Stimulated activated CD4-positive, alpha-beta T cell treated with anti-CD3 and anti-CD28 coated beads, Interleukin-2, amount 100 ng/mL, for 4 hours (primary cell): ENCODE measurements around the gene CCDC141.

Experiments used
- DNase-seq: peaks from one replicate; pipeline ENCODE4 v3.0.0-alpha.2; 2020; ENCODE audit warnings: low read depth

The CCDC141 gene

DNA sequence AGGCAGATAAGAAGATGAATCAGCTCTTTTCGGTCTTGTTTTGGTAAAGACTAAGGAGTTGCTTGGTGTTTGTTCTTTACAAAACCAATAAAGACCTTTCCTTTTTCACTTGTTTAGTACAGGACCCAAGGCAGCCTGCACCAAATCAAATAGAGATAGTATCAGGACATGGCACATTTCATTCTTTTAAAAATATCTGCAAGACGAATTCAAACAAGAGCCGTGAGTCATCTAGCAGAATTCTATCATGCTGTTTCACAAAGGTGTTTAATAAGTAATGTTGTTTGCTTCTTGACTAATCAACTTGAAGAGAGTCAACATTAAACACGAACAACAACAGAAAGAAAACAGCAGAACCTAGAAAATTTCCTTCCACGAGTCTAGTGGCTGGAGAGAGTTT, 139.9 kb downstream of the CCDC141 start:
- no peak for DNase-seq

DNA sequence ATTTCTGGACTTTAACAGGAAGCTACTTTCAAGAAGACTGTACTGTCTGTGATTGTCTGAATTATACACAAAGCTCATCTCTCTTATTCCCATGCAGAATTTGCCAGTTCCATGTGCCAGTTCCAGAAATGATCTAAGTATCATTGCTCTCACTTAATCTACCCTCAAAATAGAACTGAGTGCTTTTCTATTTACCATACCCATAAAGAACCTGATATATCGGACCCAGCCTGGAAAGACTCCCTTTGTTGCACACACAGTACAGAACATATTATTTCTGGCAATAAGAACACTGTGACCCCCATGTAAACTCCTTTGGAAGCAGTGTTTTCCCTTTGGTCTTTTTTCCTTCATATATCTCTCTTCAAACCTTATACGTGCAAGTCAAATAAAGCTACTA, 140.4 kb downstream of the CCDC141 start:
- no peak for DNase-seq

DNA sequence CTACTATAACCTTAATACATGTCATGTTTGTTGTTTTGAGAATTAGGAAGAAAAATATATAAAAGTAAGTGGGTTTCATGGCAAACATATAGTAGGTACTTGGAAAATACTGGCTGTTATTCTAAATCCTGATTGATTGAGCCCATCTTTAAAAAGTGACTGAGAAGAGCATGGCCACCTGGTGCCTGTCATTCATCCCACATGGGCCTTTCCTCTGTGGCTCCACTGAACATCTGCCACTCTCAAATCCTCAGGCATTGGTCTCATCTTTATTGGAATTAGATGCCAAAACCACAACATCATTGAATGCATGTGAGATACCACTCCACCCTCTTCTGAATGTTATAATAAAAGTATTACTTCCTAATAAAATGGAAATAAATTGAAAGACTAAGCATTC, 141.1 kb downstream of the CCDC141 start:
- DNase-seq: no peak

DNA sequence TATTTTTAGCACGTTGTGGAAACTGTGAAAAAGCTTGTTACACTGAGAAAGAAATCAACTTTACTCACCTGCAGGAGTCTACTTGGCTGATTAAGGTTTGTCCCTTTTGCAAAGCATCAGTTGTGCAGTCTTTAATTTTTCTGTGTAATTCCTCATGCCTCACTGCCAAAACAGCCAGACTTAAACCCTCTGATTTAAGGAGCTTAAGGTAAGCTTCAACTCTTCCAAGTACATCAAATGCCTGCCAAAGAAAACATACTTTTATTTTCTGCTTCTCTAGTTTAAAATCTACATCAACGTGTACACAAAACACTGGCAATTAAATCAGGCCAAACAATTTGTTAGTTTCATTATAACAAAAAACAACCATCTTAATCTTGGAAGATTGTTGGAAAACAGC, 144.7 kb downstream of the CCDC141 start:
- DNase-seq: no peak

DNA sequence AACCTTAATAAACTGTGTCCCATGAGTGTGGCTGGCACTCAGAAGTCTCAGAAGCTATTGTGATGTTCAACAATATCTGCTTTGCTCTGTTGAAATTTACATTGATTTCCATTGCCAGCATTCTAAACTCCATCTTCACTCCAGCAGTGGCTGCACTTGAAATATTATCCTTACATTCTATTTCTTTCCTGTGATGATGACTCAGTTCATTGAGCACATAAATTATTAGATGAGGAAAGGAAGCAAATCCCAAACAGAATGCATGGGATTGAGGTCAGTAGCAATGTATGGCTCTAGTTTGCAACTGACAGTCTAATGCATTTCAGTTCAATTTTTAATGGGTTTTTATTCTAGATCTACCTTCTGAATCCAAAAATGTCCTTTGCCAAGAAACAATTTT, 150.3 kb downstream of the CCDC141 start:
- DNase-seq: no peak

DNA sequence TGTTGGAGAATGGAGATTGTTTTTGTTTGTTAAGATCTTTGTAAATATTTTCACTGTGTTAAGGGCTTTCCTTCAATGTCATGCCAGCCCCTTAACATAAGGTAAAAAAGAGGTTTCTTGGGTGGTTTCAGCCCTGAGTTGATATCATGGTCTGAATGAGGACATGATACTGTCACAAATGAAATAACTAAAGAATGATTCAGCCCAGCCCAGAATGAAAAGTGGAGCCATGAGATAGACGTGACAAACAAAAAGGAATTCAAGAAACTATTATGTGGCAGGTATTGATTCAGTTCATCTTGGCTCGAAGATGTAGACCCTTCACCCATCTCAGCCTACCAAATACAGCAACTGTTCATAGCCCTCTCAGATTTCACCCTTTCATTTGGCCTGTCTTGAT, 154.1 kb downstream of the CCDC141 start:
- no peak for DNase-seq

DNA sequence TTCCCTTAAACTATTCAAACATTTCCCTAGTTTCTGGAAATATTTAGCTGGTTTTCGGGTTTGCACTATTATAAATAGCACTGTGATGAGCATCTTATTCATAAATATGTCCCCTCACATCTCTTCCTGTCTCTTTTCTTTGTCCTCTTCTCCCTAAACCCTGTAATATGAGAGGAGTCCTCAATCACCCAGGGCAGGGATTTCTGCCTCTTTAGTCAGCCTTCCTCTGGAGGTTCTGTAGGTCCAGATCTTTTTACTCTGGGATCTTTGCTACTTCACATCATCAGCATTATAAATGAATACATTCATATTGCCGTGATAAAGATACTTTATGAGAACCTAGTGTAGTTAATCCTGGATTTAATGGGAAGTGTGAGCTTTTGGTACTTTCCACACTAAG, 154.8 kb downstream of the CCDC141 start:
- DNase-seq: no peak

DNA sequence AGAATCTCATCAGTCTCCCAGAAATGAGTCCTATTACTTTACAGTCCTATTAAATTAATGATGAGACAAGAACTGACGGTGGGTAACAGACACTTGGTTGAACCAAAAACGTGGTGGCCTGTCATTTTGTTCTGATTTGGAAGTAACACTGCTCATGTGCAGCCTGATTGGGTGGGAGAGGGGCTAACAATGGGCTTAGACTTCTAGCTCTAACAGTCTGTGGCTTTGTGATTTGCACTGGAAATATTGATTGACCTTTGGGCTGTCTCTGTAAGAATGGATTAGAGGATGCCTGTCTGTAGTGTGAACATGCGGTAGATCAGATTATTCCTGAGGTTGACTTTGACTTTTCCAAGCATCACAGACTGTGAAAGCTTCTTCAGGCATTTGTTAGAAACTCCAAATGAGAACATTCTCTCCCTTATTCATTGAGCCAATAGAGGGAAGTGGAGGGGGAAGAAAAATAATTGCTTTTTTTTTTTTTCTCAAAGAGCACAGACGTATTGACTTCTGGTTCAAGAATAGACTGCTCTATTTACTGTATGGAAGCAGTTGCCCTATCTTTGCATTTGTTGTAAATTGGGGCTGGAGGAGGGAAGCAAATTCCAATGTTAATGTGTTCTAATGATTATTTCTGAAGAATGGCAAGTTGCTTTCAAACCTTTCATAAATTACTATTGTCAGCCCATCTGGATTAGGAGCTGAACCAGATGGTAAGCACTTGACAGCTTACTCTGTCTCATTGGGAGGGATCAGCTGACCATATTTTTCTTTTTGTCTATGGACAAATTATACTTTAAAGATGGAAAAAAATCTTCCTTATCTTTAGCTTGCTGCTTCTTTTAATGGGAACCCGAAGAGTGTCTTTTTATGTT, 156.9 kb downstream of the CCDC141 start:
- DNase-seq: no peak

DNA sequence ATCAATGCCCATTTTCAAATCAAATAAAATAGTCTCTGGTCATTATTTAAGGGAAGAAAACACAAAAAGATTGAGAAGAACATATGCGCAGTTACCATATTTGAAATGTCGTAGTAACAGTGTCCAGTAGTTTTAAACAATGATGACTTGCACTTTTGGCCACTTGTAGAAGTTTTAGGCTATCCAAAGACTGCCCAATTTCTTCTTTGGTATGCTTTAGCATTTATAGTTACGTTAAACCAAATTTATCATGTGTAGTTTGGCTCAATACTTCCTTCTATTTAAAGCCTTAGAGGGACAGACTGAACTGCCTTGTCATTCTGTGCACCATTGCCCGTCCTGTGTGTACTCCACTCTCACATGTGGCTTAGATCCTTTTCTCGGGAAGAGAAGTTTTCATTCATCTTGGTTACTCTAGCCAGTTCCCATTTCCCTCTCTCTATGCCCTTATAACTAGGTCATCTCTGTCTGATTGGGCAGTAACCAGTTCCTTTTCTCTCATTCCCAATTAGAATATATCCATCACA, 157.9 kb downstream of the CCDC141 start:
- DNase-seq: no peak

DNA sequence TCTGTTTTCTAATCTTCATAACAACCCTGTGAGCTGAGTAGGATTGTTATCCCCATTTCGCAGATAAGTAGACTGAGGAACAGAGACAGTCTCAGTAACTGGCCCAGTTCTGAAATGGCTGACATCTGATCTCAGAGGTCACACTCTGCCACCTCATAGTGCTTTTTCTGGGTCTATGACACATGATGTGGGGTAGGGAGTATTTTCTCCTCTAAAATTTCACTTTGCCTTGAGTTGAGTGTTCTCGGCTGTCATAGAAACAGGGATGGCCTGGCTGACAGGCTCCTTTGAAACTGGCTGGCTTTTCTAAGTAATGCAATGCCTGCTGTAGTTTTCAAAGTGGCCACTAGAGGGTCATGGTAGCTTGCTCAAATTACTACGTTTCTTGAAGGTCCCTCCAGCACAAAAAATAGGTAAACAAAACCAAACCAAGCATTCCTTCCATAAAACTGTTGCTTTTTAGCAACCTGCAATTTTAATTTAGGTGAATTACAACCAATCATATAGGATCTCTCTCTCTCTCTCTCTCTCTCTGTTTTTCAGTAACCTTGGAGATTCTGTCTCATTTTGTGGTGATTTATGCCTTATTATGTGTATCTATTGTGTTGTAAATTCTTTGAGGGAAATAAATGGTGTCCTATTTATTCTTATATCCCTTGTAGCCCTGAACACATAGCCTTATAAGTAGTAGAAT, 158.5 kb downstream of the CCDC141 start:
- DNase-seq: peak; percentile 36

DNA sequence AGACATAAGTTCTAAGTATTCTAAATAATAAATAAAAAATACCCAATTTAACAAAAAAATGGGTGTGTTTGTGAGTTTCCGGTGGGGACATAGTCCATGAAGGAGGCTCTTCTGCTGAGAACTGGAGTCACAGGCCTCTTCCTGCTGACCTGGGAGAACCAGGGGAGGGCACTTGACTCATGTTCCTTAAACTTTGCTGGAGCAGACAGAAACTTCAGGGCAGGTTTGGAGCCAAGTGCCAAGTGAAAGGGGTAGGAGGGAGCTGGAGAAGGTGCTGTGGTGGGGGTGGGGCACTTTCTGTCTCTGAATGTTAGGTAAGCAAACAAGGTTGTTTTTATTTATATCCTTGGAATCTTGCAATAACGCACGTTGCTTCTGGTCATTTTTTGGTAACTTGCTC, 163.9 kb downstream of the CCDC141 start:
- no peak for DNase-seq

DNA sequence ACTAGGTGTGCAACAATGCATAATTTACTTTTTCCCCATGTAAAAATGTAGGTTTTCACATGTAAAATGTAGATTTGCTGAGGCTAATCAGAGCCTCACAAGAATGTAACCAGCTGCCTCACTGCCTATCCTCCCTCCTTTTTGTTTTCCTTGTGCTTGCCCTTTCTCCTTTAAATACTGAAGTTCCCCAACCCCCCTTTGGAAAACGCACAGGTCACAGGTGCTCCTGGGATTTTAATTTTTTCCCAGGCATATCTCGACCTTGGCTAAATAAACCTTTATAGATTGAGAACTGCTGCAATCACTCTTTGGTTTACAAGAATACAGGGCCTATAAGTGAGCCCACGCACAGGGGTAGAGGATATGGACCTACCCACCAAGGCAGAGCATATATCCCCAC, 165.5 kb downstream of the CCDC141 start:
- DNase-seq: no peak

DNA sequence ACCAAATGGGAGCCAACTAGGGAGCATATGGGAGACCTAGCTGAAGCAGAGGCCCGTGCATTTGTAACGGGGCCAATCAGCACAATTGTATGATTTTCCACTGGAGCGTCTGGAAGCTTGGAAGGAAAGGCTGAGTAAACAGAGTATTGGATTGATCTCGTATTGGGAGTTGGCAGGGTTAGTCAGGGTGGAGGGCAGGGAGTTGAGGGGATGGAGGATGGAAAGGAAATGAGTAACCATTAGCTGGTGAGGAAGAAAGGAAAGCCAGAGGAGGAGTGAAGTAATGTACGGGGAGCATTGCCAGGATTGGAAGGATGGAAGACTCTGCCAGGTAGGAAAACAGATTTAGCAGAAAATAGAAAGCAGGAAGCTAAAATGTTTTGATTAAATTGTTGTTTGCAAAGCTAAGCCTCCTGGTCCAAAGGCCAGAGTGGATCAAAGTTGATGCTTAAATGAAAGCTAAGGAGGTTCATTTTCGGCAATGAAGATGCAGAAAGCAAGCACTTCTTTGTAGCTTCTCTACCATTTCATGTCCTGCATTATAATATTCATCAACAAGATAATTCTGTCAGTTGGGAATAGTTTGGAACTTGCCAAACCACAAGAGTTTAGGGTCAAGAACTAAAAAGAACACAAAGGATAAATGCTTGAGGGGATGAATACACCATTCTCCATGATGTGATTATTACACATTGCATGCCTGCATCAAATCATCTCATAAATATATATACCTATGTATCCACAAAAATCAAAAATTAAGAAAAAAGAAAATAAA, 167.1 kb downstream of the CCDC141 start:
- DNase-seq: no peak

DNA sequence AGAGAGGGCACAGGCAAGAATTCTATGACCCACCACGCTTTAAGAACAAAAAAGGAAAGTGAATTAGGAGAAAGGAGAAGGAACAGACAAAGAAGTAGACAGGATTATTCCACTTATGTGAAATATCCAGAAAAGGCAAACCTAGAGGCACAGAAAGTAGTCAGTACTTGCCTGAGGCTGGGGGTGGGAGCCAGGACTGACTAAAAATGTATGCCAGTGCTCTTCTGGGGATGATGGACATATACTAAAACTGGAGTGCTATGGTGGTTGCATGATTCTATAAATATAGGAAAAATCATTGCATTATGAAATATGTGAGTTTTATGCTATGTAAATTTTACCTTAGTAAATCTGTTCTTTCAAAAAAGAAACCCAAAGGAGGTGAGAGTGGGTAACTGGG, 168.9 kb downstream of the CCDC141 start:
- no peak for DNase-seq

DNA sequence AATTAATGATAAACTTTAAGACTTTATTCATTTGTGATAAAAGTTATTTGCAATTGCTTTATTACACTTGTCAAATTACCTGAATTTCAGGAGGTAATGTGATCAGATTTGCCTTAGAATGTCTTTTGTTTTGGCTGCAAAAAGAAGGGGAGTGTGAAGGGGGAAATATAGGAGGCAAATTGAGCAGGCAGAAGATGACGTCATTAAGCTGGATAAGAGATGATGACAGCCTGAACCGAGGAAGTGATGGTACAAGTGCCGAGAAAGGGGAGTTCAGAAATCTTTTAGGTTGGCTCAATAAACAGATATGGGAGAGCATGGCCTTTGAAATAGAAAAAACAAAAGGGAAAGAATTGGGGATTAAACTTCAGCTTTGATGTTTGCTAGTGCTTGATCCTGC, 169.7 kb downstream of the CCDC141 start:
- no peak for DNase-seq

DNA sequence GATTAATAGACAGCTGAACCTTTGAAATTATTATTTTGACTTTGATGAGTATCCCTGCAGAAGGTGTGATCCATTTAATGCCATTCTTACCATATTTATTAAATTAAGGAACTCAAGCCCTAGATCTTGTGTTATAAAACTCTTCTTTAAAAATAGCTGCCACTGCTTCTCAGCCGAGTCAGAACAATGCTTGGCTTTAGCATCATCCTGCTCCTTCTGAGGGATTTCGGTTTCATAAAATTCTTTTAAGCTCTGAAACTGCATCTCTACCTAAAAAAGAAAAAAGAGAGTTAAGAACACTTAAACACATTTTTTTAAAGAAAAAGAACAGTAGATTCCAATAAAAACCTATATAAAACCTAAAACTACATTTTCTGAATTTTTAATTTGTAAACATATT, 172.1 kb downstream of the CCDC141 start:
- DNase-seq: no peak

DNA sequence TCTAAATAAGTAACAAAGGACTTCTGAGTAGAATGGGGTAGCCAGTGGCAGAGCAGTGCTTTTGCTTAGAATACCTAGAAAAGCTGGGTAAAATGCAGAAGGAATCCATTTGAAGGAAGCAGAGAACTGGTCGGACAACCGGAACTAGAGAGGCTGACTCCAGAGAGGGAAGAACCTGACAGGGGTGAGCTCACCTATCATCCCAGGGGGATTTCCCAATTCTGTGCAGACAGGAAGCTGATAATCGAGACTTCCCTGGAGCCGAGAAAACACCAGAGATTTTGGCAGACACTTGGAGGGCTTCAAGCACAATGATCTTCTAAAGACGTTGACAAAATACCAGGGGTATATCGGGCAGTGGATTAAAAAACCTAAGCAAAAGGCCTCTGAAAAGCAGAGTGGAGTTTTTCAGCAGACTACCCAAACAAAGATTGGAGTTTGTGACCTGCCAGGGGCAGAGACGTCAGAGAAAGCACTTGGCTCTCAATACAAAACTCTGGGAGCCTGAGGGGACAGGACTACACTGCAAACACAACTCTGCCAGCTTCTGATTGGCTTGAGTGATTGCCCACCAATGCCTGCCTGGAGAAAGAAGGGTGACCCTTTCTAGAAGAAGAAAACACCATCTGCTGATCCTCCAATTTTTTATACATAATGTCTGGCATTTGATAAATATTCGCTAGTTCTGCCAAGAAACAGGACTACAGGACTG, 175.3 kb downstream of the CCDC141 start:
- no peak for DNase-seq

DNA sequence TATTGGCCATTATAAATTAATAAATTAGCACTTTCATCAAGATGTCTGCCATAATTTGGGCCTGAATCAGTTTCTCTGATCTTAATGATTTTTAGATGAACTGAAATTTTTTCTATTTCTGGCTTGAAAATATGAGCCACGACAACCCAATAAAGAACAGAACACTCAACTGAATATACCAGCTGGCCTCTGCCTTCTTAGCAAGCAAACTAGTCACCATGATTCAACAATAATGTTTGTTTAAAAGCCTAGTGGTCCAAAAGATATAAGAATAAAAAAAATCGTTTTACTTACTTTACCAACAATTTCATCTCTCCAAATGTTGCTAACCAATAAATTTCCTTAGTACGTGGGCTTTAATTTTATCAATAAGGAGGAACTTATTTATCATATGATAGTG, 176.0 kb downstream of the CCDC141 start:
- no peak for DNase-seq

DNA sequence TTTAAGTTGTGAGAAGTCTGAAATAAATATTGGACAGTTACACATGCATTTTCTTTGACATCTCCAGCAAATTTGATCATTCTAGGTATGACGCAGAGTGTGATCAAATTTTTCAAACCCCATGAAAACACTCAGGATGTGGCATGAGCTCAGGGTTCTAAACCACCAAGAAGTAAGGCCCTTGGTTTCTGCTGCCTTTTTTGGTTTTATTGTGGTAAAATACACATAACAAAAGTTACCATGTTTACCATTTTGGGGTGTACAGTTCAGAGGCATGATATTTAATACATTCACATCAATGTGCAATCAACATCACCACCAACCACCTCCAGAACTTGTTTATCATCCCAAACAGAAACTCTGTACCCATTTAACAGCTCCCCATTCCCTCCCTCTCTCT, 178.4 kb downstream of the CCDC141 start:
- no peak for DNase-seq

DNA sequence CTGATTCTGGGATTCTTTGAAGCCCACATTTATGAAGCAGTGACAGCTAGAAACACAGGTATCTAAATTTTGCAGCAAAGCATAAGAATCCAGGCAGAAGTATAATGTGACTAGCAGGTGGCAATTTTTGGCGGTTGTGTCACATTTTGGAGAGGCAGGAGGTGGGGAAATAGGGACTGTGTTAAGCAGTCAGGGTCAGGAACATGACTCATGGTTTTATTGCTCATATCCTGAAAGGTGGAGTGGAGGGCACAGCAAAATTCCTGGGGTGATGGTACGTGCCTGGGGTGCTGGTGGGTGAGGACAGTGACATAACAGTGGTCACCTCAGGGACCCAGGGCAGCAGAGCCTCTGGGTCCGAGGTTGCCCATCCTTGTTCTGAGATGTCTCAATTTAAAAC, 179.2 kb downstream of the CCDC141 start:
- no peak for DNase-seq

DNA sequence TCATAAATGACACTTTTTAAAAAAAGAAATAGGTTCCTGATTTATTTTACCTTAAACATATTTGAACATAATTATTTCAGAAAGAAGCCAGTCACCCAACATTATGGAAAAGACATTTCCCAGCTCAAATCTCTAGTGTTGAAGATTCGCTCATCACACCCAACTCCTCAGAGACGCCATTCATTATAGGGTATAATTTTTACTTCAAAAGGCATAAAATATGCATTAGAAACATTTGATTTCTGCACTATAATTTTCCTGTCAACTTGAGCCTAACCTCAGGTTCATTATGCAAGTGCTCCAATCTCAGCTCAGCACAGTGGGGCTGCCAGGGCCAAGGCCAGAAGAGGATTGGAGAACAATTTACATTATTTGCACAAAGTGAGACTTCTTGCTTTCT, 183.9 kb downstream of the CCDC141 start:
- no peak for DNase-seq
